ENCODE measurements around the gene ZC3H12C. TPM values are rescaled to one million over a fixed set of nuclear protein-coding genes. Genes with fewer than 3 reads are reported as not detected.

The ZC3H12C gene
- total and polyA plus RNA-seq, 7 donors = 1.8 to 21.7 (median 16.4) TPM

- Histone ChIP-seq H3K27ac (peak overlapping the region in 1 of 4 donors; percentile 27), H3K36me3 (no peaks in the 10 kb centered on the region), H3K9me3 (no peaks in the 10 kb centered on the region), H3K4me3 (no peak overlapping the region), H3K27me3 (no peaks in the 10 kb centered on the region), H3K4me1 (peaks cover 0 to 28% (median 20%) of the 10 kb centered on the region in 4 donors)
- 77 to 81% methylated on average over 6 of the region's 6 CpGs for WGBS, 2 donors
- no peak for DNase-seq
- no peak for TF ChIP-seq EP300 (IDR thresholded peaks at IDR 0.05)
- no peak for TF ChIP-seq CTCF (IDR thresholded peaks at IDR 0.05)
- no peak for TF ChIP-seq POLR2A (IDR thresholded peaks at IDR 0.05)
- no peak for TF ChIP-seq POLR2AphosphoS5 (IDR thresholded peaks at IDR 0.05)
- intact Hi-C loops (cut with DNase I) = no loop called here
These were observed 81.6 kb downstream of the ZC3H12C start for GRCh38 chr11:110174645-110175310.

- Histone ChIP-seq H3K4me1 (peaks cover 0 to 28% (median 20%) of the 10 kb centered on the region in 4 donors), H3K27me3 (no peaks in the 10 kb centered on the region), H3K9me3 (no peaks in the 10 kb centered on the region), H3K4me3 (no peak overlapping the region), H3K27ac (no peak overlapping the region), H3K36me3 (no peaks in the 10 kb centered on the region)
- intact Hi-C loops (cut with DNase I) = no loop called here
- TF ChIP-seq EP300 (IDR thresholded peaks at IDR 0.05) = no peak
- TF ChIP-seq POLR2AphosphoS5 (IDR thresholded peaks at IDR 0.05) = no peak
- TF ChIP-seq POLR2A (IDR thresholded peaks at IDR 0.05) = no peak
- no peak for TF ChIP-seq CTCF (IDR thresholded peaks at IDR 0.05)
- WGBS, 2 donors = 89 to 90% methylated on average over 12 of the region's 12 CpGs
- no peak for DNase-seq
These were observed 83.3 kb downstream of the ZC3H12C start for GRCh38 chr11:110176366-110177085.

GRCh38 chr11:110177086-110177456 is 83.9 kb downstream of the ZC3H12C start:
- H3K27ac ChIP-seq = no peak overlapping the region
- H3K36me3 ChIP-seq = no peaks in the 10 kb centered on the region
- no peak for TF ChIP-seq EP300 (IDR thresholded peaks at IDR 0.05)
- no peak for TF ChIP-seq POLR2A (IDR thresholded peaks at IDR 0.05)
- no peak for TF ChIP-seq POLR2AphosphoS5 (IDR thresholded peaks at IDR 0.05)
- TF ChIP-seq CTCF (IDR thresholded peaks at IDR 0.05) = no peak
- DNase-seq = no peak
- 72 to 87% methylated on average over 7 of the region's 7 CpGs for WGBS, 2 donors
- intact Hi-C loops (cut with DNase I) = no loop called here
- H3K4me3 ChIP-seq = no peak overlapping the region
- H3K4me1 ChIP-seq = peaks cover 0 to 28% (median 20%) of the 10 kb centered on the region in 4 donors
- no peaks in the 10 kb centered on the region for H3K27me3 ChIP-seq
- H3K9me3 ChIP-seq = no peaks in the 10 kb centered on the region

GRCh38 chr11:110179064-110179463 is 85.9 kb downstream of the ZC3H12C start:
- no peaks in the 10 kb centered on the region for H3K27me3 ChIP-seq
- 92 to 93% methylated on average over 4 of the region's 4 CpGs for WGBS, 2 donors
- no peaks in the 10 kb centered on the region for H3K36me3 ChIP-seq
- no peak for DNase-seq
- peaks cover 0 to 26% (median 17%) of the 10 kb centered on the region in 4 donors for H3K4me1 ChIP-seq
- TF ChIP-seq CTCF (IDR thresholded peaks at IDR 0.05) (no peak), EP300 (IDR thresholded peaks at IDR 0.05) (no peak), POLR2AphosphoS5 (IDR thresholded peaks at IDR 0.05) (no peak)
- intact Hi-C loops (cut with DNase I) = no loop called here
- no peak overlapping the region for H3K27ac ChIP-seq
- H3K4me3 ChIP-seq = no peak overlapping the region
- no peaks in the 10 kb centered on the region for H3K9me3 ChIP-seq
